B cell (primary cell): ENCODE measurements around the gene YTHDC1. TPM values are rescaled to one million over a fixed set of nuclear protein-coding genes. Genes with fewer than 3 reads are reported as not detected.

Experiments
- ATAC-seq: fragments of 200-7000 bp; cut with Tn5 transposase; one replicate; pipeline ENCODE4 v1.10.0; 2021; ENCODE audit warnings: low read depth, mild to moderate bottlenecking, moderate number of reproducible peaks, moderate library complexity
- CTCF ChIA-PET: fragments of 350-600 bp; sonication (Branson Sonifier 250); formaldehyde crosslinking; loops from one replicate; lab custom pipeline; 2021; ENCODE audit warnings: antibody characterized with exemption, inconsistent platforms; lab: Charles Lee
- POLR2A ChIA-PET: fragments of 350-600 bp; sonication (Branson Sonifier 250); formaldehyde crosslinking; loops from one replicate; lab custom pipeline; 2021; ENCODE audit warnings: antibody characterized with exemption; lab: Charles Lee
- DNase-seq: peaks from one replicate; pipeline ENCODE4 v3.0.0; 2013
- H2AFZ ChIP-seq: 2 replicates; pipeline ENCODE4 v1.6.1; 2012; ENCODE audit warnings: mild to moderate bottlenecking, low read depth, low read length; ENCODE audit not compliant: insufficient read depth, poor library complexity, severe bottlenecking
- H3K27ac ChIP-seq, 2 donors: 1 replicate in 1 of 2; 2 replicates in 1 of 2; pipeline ENCODE4 v1.5.1; 2012 to 2013; ENCODE audit warnings: low read length in 2 of 2, mild to moderate bottlenecking in 2 of 2, moderate library complexity in 1 of 2
- H3K27me3 ChIP-seq, 4 experiments: fragments of 200-600 bp in 1 of 4; sonication (generic) in 1 of 4; replicated peaks in 1 of 4; 1 replicate in 2 of 4; 2 replicates in 2 of 4; pipeline versions ENCODE4 v1.6.1 to v1.7.0; 2013 to 2016; ENCODE audit warnings: low read length in 3 of 4, mild to moderate bottlenecking in 2 of 4, mixed read lengths in 1 of 4, moderate library complexity in 1 of 4; ENCODE audit not compliant: insufficient read depth in 4 of 4, control insufficient read depth in 3 of 4; ENCODE audit errors: control extremely low read depth in 1 of 4
- H3K36me3 ChIP-seq, 2 experiments: replicated peaks in 1 of 2; 1 replicate in 1 of 2; 2 replicates in 1 of 2; pipeline versions ENCODE4 v1.6.1 to v1.7.1; 2013; ENCODE audit warnings: low read length in 1 of 2; ENCODE audit not compliant: insufficient read depth in 2 of 2, control insufficient read depth in 1 of 2; ENCODE audit errors: control extremely low read depth in 1 of 2, extremely low read depth in 1 of 2
- H3K4me1 ChIP-seq, 2 donors: fragments of 200-600 bp in 1 of 2; sonication (generic) in 1 of 2; 1 replicate in 1 of 2; 2 replicates in 1 of 2; pipeline versions ENCODE4 v1.5.1 to v1.6.1; 2013 to 2017; ENCODE audit warnings: low read length in 2 of 2; ENCODE audit not compliant: control insufficient read depth in 2 of 2, insufficient read depth in 2 of 2
- H3K4me2 ChIP-seq: replicated peaks from 2 replicates; pipeline ENCODE3; 2012; ENCODE audit warnings: mild to moderate bottlenecking, low read depth, low read length; ENCODE audit not compliant: poor library complexity, severe bottlenecking
- H3K4me3 ChIP-seq, 5 experiments: fragments of 200-600 bp in 1 of 5; sonication (generic) in 1 of 5; 1 replicate in 3 of 5; 2 replicates in 2 of 5; pipeline versions ENCODE4 v1.5.1 to v1.7.0; 2011 to 2016; ENCODE audit warnings: low read length in 4 of 5, mild to moderate bottlenecking in 4 of 5, low read depth in 2 of 5, control low read depth in 1 of 5, moderate library complexity in 1 of 5; ENCODE audit not compliant: insufficient read depth in 1 of 5; ENCODE audit errors: control extremely low read depth in 1 of 5, extremely low read depth in 1 of 5
- H3K79me2 ChIP-seq: fragments of 200-600 bp; sonication (generic); one replicate; pipeline ENCODE4 v1.6.0; 2016; ENCODE audit warnings: low read length; ENCODE audit not compliant: control insufficient read depth, insufficient read depth
- H3K9ac ChIP-seq: fragments of 200-600 bp; sonication (generic); 2 replicates; pipeline ENCODE4 v1.6.1; 2017; ENCODE audit warnings: mild to moderate bottlenecking, low read length, moderate library complexity
- H3K9me3 ChIP-seq, 3 donors: one replicate each; pipeline versions ENCODE4 v1.6.1 to v1.7.1; 2013; ENCODE audit warnings: low read length in 2 of 3; ENCODE audit not compliant: control insufficient read depth in 2 of 3, insufficient read depth in 1 of 3; ENCODE audit errors: control extremely low read depth in 1 of 3
- H4K20me1 ChIP-seq: 2 replicates; pipeline ENCODE4 v1.6.0; 2012; ENCODE audit warnings: mild to moderate bottlenecking, low read length; ENCODE audit not compliant: insufficient read depth, control insufficient read depth, poor library complexity, severe bottlenecking
- H3K27ac Mint-ChIP-seq: one replicate; pipeline ENCODE4 v1.8.0; 2021; ENCODE audit warnings: mixed read lengths
- H3K27me3 Mint-ChIP-seq: one replicate; pipeline ENCODE4 v1.8.0; 2021; ENCODE audit warnings: mixed read lengths
- H3K4me1 Mint-ChIP-seq: one replicate; pipeline ENCODE4 v1.8.0; 2021; ENCODE audit warnings: mixed read lengths
- H3K4me3 Mint-ChIP-seq: one replicate; pipeline ENCODE4 v1.8.0; 2021; ENCODE audit warnings: mixed read lengths
- H3K9me3 Mint-ChIP-seq: one replicate; pipeline ENCODE4 v1.8.0; 2022; ENCODE audit warnings: mixed read lengths; ENCODE audit not compliant: insufficient read depth
- EZH2 ChIP-seq: IDR thresholded peaks from 2 replicates; pipeline ENCODE4 v1.6.1; 2012; ENCODE audit warnings: borderline replicate concordance, low read depth, mild to moderate bottlenecking, moderate library complexity, low read length; ENCODE audit not compliant: insufficient read depth, poor library complexity, severe bottlenecking
- WGBS: methylation state at CpG from one replicate; pipeline ENCODE4 v1.1.5; 2013; ENCODE audit warnings: missing lambda C conversion rate; ENCODE audit not compliant: insufficient coverage; 5-methylcytosine and 5-hydroxymethylcytosine counted together
- intact Hi-C: fragments of 100-400 bp; cut with micrococcal nuclease; formaldehyde crosslinking; loops from one replicate; pipeline ENCODE4 v1.10.0; 2022
- polyA plus RNA-seq: library from polyadenylated mRNA; depleted of rRNA; stranded (reverse); fragments of >200 nt; gene quantifications from 2 replicates; pipeline ENCODE4 v1.2.3, GENCODE V29; 2012
- total RNA-seq, 2 donors: library from RNA; stranded (reverse); fragments of 120-200 nt in 1 of 2; gene quantifications; 1 replicate in 1 of 2; 2 replicates in 1 of 2; pipeline versions ENCODE4 v1.2.3 to v1.2.4, GENCODE V29; 2013 to 2022
- TF ChIP-seq, protein P1 (sequence below): fragments of 200-600 bp; IDR thresholded peaks from one replicate; pipeline ENCODE4 v1.8.0; 2022; ENCODE audit warnings: antibody characterized with exemption, mild to moderate bottlenecking

Gene YTHDC1
- total and polyA plus RNA-seq, 2 donors (not counting 1 experiment from before 2014, with no cell fraction given): 26.9 to 179 TPM

DNA sequence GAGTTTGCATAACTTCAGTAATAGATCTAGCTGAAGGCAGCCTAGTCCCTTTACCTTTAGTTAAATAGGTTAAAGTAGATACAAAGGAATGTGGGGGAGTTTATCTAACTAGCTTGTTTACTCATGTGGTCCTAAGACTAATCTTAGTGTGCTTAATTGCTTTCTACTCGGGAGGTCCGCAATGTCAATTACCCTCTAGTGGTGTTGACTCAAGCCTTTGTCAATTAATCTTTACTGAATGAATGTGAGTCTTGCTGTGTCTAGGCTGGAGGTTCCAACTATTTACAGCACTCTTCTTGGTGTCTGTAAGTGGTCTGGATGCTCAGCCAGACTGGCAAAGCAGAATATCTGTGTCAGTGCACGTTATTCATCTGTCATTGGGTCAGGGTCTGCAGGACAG lies 17.9 kb upstream of the YTHDC1 start:
- no peaks in the 10 kb centered on the region for H3K79me2 ChIP-seq
- H3K4me1 ChIP-seq: no peaks in the 10 kb centered on the region
- WGBS: 100% methylated on average over 1 of the region's 3 CpGs
- H2AFZ ChIP-seq: no peak overlapping the region
- H3K27ac Mint-ChIP-seq: no peak overlapping the region
- no peak for ATAC-seq
- peaks cover 0 to 4% (median 0%) of the 10 kb centered on the region in 4 experiments for H3K27me3 ChIP-seq
- intact Hi-C loops: no loop called here
- H3K27ac ChIP-seq: no peak overlapping the region
- no peak overlapping the region for H3K4me3 ChIP-seq
- H3K36me3 ChIP-seq: no peaks in the 10 kb centered on the region
- H3K9me3 ChIP-seq: peaks cover 0 to 6% (median 0%) of the 10 kb centered on the region in 3 donors
- DNase-seq: no peak
- no peaks in the 10 kb centered on the region for H4K20me1 ChIP-seq
- ChIA-PET POLR2A (no interaction called here), CTCF (interaction anchor here (1.1 kb wide), 1 partner anchor 8 kb away, joined by 4 read pairs; no protein-coding TSS in a partner anchor)
- H3K4me1 Mint-ChIP-seq: no peaks in the 10 kb centered on the region
- no peak overlapping the region for H3K4me3 Mint-ChIP-seq
- H3K9me3 Mint-ChIP-seq: no peaks in the 10 kb centered on the region
- no peak overlapping the region for H3K9ac ChIP-seq
- H3K27me3 Mint-ChIP-seq: peaks cover 30% of the 10 kb centered on the region
- TF ChIP-seq EZH2: no peak
- TF ChIP-seq, protein P1, sequence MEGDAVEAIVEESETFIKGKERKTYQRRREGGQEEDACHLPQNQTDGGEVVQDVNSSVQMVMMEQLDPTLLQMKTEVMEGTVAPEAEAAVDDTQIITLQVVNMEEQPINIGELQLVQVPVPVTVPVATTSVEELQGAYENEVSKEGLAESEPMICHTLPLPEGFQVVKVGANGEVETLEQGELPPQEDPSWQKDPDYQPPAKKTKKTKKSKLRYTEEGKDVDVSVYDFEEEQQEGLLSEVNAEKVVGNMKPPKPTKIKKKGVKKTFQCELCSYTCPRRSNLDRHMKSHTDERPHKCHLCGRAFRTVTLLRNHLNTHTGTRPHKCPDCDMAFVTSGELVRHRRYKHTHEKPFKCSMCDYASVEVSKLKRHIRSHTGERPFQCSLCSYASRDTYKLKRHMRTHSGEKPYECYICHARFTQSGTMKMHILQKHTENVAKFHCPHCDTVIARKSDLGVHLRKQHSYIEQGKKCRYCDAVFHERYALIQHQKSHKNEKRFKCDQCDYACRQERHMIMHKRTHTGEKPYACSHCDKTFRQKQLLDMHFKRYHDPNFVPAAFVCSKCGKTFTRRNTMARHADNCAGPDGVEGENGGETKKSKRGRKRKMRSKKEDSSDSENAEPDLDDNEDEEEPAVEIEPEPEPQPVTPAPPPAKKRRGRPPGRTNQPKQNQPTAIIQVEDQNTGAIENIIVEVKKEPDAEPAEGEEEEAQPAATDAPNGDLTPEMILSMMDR: no peak
- H3K4me2 ChIP-seq: no peak overlapping the region

DNA sequence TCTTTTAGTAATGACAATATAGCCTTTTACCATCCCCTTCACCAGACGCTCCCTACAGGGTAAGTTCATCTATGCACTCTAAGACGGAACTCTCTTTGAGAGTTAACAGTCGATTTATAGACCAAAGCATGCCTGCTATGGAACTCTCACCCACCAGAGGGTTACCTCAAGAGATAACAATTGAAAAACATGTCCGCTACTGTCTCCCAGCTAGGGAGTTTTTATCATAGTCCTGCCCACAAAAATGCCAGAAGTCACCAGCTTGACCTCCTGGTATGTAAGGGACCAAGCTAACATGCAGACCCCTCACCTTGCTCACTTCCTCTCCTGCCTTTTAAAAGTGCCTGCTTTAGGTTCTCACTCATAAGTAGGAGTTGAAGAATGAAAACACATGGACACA lies 16.7 kb upstream of the YTHDC1 start:
- POLR2A ChIA-PET: no interaction called here
- Mint-ChIP-seq H3K27me3 (peaks cover 33% of the 10 kb centered on the region), H3K27ac (no peak overlapping the region), H3K4me1 (no peaks in the 10 kb centered on the region), H3K9me3 (no peaks in the 10 kb centered on the region), H3K4me3 (no peak overlapping the region)
- Histone ChIP-seq H3K4me1 (no peaks in the 10 kb centered on the region), H3K36me3 (no peaks in the 10 kb centered on the region), H3K79me2 (no peaks in the 10 kb centered on the region), H3K4me2 (no peak overlapping the region), H2AFZ (no peak overlapping the region), H4K20me1 (no peaks in the 10 kb centered on the region), H3K4me3 (no peak overlapping the region), H3K27ac (no peak overlapping the region), H3K9me3 (peaks cover 0 to 6% (median 0%) of the 10 kb centered on the region in 3 donors), H3K27me3 (peaks cover 0 to 4% (median 0%) of the 10 kb centered on the region in 4 experiments), H3K9ac (no peak overlapping the region)
- DNase-seq (no peak), ATAC-seq (no peak)
- WGBS: 92% methylated on average over 3 of the region's 4 CpGs
- CTCF ChIA-PET: interaction anchor here (1.1 kb wide), 1 partner anchor 9 kb away, joined by 4 read pairs; no protein-coding TSS in a partner anchor
- TF ChIP-seq, protein P1: no peak
- TF ChIP-seq EZH2: no peak
- intact Hi-C loops: no loop called here
